ENCODE measurements around the gene MPPED2. TPM values are rescaled to one million over a fixed set of nuclear protein-coding genes. Genes with fewer than 3 reads are reported as not detected.

Gene MPPED2
- total RNA-seq, 6 experiments from 2014 or later = 0.12 to 1.8 (median 0.75) TPM

DNA sequence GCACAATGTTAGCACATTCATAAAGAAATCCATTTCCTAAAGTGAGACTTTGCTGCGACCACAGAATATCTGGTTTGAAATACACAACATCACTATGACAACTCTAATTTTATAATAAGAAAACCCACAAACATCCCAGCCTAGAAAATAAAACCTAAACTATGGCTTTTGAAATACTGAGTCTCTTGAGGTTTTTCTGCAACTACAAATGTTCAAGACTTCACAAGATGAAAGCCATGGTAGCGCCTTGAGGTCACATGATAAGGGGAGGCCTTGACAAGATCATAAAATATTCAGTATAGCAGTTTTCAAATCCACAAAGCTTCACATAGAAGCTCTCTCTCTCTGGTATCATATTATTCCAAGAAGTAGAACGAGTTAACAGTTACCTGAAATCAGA is 126.8 kb downstream of the MPPED2 start:
- DNase-seq = no peak
- TF ChIP-seq, protein P1, sequence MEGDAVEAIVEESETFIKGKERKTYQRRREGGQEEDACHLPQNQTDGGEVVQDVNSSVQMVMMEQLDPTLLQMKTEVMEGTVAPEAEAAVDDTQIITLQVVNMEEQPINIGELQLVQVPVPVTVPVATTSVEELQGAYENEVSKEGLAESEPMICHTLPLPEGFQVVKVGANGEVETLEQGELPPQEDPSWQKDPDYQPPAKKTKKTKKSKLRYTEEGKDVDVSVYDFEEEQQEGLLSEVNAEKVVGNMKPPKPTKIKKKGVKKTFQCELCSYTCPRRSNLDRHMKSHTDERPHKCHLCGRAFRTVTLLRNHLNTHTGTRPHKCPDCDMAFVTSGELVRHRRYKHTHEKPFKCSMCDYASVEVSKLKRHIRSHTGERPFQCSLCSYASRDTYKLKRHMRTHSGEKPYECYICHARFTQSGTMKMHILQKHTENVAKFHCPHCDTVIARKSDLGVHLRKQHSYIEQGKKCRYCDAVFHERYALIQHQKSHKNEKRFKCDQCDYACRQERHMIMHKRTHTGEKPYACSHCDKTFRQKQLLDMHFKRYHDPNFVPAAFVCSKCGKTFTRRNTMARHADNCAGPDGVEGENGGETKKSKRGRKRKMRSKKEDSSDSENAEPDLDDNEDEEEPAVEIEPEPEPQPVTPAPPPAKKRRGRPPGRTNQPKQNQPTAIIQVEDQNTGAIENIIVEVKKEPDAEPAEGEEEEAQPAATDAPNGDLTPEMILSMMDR (IDR thresholded peaks at IDR 0.05) = no peak
- no peak for TF ChIP-seq POLR2A (IDR thresholded peaks at IDR 0.05)
- ATAC-seq = no peak
- WGBS (ENCODE audit: insufficient coverage, low coverage, low lambda C conversion rate, missing lambda C conversion rate) = 54% methylated on average over 3 of the region's 3 CpGs
- no peak overlapping the region for H3K4me3 ChIP-seq
- intact Hi-C loops (cut with DNase I) = no loop called here
- no peaks in the 10 kb centered on the region for H3K4me1 ChIP-seq
- no peaks in the 10 kb centered on the region for H3K27me3 ChIP-seq
- H3K36me3 ChIP-seq = no peaks in the 10 kb centered on the region
- no peak overlapping the region for H3K27ac ChIP-seq
- H3K9me3 ChIP-seq = no peaks in the 10 kb centered on the region

DNA sequence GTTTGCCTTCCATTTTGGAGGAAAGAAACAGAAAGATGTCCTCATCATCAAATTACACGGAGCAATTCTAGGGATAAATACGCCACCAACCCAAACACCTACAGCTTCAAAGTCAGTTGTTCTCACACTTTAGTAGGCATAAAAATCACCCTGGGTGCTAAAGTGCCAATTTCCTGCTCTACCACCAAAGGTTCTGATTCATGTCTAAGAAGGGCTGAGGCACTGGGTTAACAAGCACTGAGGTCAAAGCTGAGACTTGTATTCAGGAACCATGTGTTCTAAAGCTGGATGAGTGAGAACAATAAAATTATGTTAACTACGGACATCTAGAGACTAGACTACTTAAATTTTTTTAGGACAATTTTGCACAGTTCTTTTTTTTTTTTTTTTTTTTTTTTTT is 127.6 kb downstream of the MPPED2 start:
- Histone ChIP-seq H3K9me3 (no peaks in the 10 kb centered on the region), H3K4me1 (no peaks in the 10 kb centered on the region), H3K36me3 (no peaks in the 10 kb centered on the region), H3K27me3 (no peaks in the 10 kb centered on the region), H3K27ac (no peak overlapping the region), H3K4me3 (no peak overlapping the region)
- no peak for ATAC-seq
- no peak for TF ChIP-seq POLR2A (IDR thresholded peaks at IDR 0.05)
- TF ChIP-seq, protein P1 (IDR thresholded peaks at IDR 0.05) = no peak
- intact Hi-C loops (cut with DNase I) = no loop called here
- 84% methylated on average over 3 of the region's 3 CpGs for WGBS (ENCODE audit: insufficient coverage, low coverage, low lambda C conversion rate, missing lambda C conversion rate)
- no peak for DNase-seq

DNA sequence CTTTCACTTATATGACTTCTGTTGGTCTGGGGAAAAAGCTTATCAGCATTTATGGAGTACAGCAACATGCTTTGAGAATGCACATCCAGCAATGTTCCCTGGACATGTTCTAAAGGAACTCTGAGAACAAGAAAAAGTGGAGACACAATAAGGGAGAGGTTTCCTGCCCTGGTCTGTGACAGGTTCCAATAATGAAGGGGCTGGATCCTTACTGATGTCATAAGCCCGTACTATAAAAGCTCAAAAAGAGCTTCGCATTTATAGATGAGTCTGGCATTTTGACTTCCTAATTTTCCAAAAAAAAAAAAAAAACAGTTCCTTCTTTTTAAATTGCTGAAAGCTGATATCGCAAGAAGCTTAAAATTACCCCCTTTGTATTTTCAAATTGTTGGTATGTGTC is 129.1 kb downstream of the MPPED2 start:
- intact Hi-C loops (cut with DNase I) = no loop called here
- no peak overlapping the region for H3K4me3 ChIP-seq
- ATAC-seq = peak in 3 of 4 donors; percentile 41 to 66 (median 50)
- TF ChIP-seq, protein P1 (IDR thresholded peaks at IDR 0.05) = no peak
- TF ChIP-seq POLR2A (IDR thresholded peaks at IDR 0.05) = no peak
- DNase-seq = no peak
- no peaks in the 10 kb centered on the region for H3K27me3 ChIP-seq
- WGBS (ENCODE audit: insufficient coverage, low coverage, low lambda C conversion rate, missing lambda C conversion rate) = 81% methylated on average over 3 of the region's 3 CpGs
- no peaks in the 10 kb centered on the region for H3K36me3 ChIP-seq
- no peaks in the 10 kb centered on the region for H3K9me3 ChIP-seq
- peaks cover 0 to 13% (median 0%) of the 10 kb centered on the region in 4 donors for H3K4me1 ChIP-seq
- H3K27ac ChIP-seq = no peak overlapping the region

DNA sequence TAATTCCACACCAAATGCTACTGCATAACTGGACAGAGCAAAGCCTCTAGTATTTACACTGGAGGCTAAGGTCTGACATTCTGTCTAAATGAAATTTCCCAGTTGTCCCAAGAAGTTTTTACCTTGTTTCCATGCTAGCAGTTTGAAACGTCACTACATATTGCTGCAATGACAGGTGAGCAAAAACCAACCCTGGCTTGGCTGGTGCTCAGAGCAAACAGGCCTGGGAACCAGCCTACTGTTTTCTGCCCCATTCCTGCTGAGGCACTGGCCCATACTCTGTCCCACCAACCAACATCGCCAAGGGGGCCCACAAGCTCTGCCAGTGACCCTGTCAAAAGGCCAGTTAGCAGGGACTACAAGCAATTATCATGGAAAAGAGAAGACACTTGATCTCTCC is 131.1 kb downstream of the MPPED2 start:
- 70% methylated on average over 2 of the region's 2 CpGs for WGBS (ENCODE audit: insufficient coverage, low coverage, low lambda C conversion rate, missing lambda C conversion rate)
- H3K36me3 ChIP-seq = no peaks in the 10 kb centered on the region
- intact Hi-C loops (cut with DNase I) = no loop called here
- TF ChIP-seq POLR2A (IDR thresholded peaks at IDR 0.05) = no peak
- TF ChIP-seq, protein P1 (IDR thresholded peaks at IDR 0.05) = no peak
- ATAC-seq (peak in 2 of 4 donors; percentile 39 to 61), DNase-seq (no peak)
- no peak overlapping the region for H3K4me3 ChIP-seq
- no peaks in the 10 kb centered on the region for H3K27me3 ChIP-seq
- no peaks in the 10 kb centered on the region for H3K9me3 ChIP-seq
- no peak overlapping the region for H3K27ac ChIP-seq
- H3K4me1 ChIP-seq = peaks cover 0 to 14% (median 0%) of the 10 kb centered on the region in 4 donors

DNA sequence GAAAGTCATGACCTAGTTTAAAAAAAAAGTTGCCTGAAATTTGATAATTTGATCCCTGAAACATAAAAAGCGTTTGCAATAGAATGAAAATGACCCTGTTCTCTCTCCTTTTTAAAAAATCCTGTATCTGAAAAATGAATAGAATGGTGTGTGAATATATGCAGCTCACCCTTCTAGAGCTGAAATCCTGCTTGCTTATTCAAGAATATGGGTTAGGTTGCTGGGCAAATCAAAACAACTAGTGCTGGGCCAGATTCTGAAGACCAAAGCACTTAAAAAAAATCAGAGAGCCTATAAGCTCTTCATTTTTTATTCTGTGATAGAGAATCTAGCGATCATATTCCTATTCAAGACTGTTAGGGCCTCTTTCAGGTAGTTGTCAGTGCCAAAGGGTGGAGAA is 131.6 kb downstream of the MPPED2 start:
- no peaks in the 10 kb centered on the region for H3K36me3 ChIP-seq
- H3K9me3 ChIP-seq = no peaks in the 10 kb centered on the region
- WGBS (ENCODE audit: insufficient coverage, low coverage, low lambda C conversion rate, missing lambda C conversion rate) = 81% methylated on average over 2 of the region's 2 CpGs
- intact Hi-C loops (cut with DNase I) = no loop called here
- no peak overlapping the region for H3K27ac ChIP-seq
- H3K4me3 ChIP-seq = no peak overlapping the region
- H3K27me3 ChIP-seq = no peaks in the 10 kb centered on the region
- ATAC-seq (no peak), DNase-seq (no peak)
- peaks cover 0 to 14% (median 0%) of the 10 kb centered on the region in 4 donors for H3K4me1 ChIP-seq
- TF ChIP-seq POLR2A (IDR thresholded peaks at IDR 0.05) = no peak
- TF ChIP-seq, protein P1 (IDR thresholded peaks at IDR 0.05) = no peak
